A673 (cell line): Measurements from ENCODE around the gene EFCAB6. TPM values are rescaled to one million over a fixed set of nuclear protein-coding genes. Genes with fewer than 3 reads are reported as not detected.

Experiments
- BruUV-seq: library from RNA; stranded (reverse); fragments of 400-500 nt; replicated peaks from 2 replicates; lab custom pipeline; 2021; lab: Mats Ljungman, UMichigan
- CTCF ChIA-PET: fragments of 300-600 bp; sonication (Branson Sonifier 250); formaldehyde crosslinking; loops from one replicate; lab custom pipeline; 2022; ENCODE audit warnings: antibody characterized with exemption; lab: Charles Lee
- POLR2A ChIA-PET: fragments of 300-600 bp; sonication (Branson Sonifier 250); formaldehyde crosslinking; loops from one replicate; lab custom pipeline; 2022; ENCODE audit warnings: antibody characterized with exemption; ENCODE audit not compliant: low non-redundant PET; lab: Charles Lee
- DNase-seq: peaks from one replicate; pipeline ENCODE4 v3.0.0-alpha.2; 2015; ENCODE audit warnings: low spot score
- H3K27ac ChIP-seq: fragments of 200-600 bp; sonication (generic); 2 replicates; pipeline ENCODE4 v1.5.1; 2016; ENCODE audit warnings: mixed run types, low read depth, mild to moderate bottlenecking, mixed read lengths, antibody characterized with exemption, low read length; ENCODE audit not compliant: poor library complexity, severe bottlenecking
- H3K27me3 ChIP-seq: fragments of 200-600 bp; sonication (generic); replicated peaks from 2 replicates; pipeline ENCODE4 v1.6.1; 2017; ENCODE audit warnings: mixed run types, low read depth, mild to moderate bottlenecking, mixed read lengths, antibody characterized with exemption, low read length; ENCODE audit not compliant: insufficient read depth, poor library complexity
- H3K36me3 ChIP-seq: fragments of 200-600 bp; sonication (generic); 2 replicates; pipeline ENCODE4 v1.6.1; 2016; ENCODE audit warnings: mixed run types, mild to moderate bottlenecking, mixed read lengths, antibody characterized with exemption, low read length; ENCODE audit not compliant: insufficient read depth, poor library complexity, severe bottlenecking
- H3K4me1 ChIP-seq: fragments of 200-600 bp; sonication (generic); 2 replicates; pipeline ENCODE4 v1.6.1; 2017; ENCODE audit warnings: mixed run types, mild to moderate bottlenecking, mixed read lengths, antibody characterized with exemption, low read length; ENCODE audit not compliant: insufficient read depth, poor library complexity, severe bottlenecking
- H3K4me3 ChIP-seq: fragments of 200-600 bp; sonication (generic); 2 replicates; pipeline ENCODE4 v1.5.1; 2016; ENCODE audit warnings: low read depth, mixed run types, mild to moderate bottlenecking, mixed read lengths, low read length; ENCODE audit not compliant: poor library complexity, severe bottlenecking
- H3K9me3 ChIP-seq: fragments of 200-600 bp; sonication (generic); 2 replicates; pipeline ENCODE4 v1.6.1; 2016; ENCODE audit warnings: mixed run types, low read depth, mild to moderate bottlenecking, mixed read lengths, antibody characterized with exemption, low read length; ENCODE audit not compliant: poor library complexity, severe bottlenecking
- EZH2 ChIP-seq: fragments of 200-600 bp; sonication (generic); IDR thresholded peaks from 2 replicates; pipeline ENCODE4 v1.6.1; 2017; ENCODE audit warnings: borderline replicate concordance, low read depth, mild to moderate bottlenecking, mixed read lengths, antibody characterized with exemption, low read length; ENCODE audit not compliant: poor library complexity, severe bottlenecking
- intact Hi-C: fragments of 100-400 bp; cut with micrococcal nuclease; formaldehyde crosslinking; loops from one replicate; pipeline ENCODE4 v1.10.0; 2022; ENCODE audit not compliant: unreplicated experiment
- total RNA-seq: library from RNA; stranded (reverse); gene quantifications from 2 replicates; pipeline ENCODE4 v1.2.3, GENCODE V29; 2021
- TF ChIP-seq, protein P1 (sequence below): fragments of 300-800, 200-600 bp; sonication (generic); conservative IDR thresholded peaks from 2 replicates; pipeline ENCODE4 v1.5.1; 2017; ENCODE audit warnings: low read depth, mild to moderate bottlenecking, antibody characterized with exemption, low read length, moderate library complexity, mixed read lengths

Gene EFCAB6
- total RNA-seq, 1 experiment from 2014 or later = 0.41 TPM

DNA sequence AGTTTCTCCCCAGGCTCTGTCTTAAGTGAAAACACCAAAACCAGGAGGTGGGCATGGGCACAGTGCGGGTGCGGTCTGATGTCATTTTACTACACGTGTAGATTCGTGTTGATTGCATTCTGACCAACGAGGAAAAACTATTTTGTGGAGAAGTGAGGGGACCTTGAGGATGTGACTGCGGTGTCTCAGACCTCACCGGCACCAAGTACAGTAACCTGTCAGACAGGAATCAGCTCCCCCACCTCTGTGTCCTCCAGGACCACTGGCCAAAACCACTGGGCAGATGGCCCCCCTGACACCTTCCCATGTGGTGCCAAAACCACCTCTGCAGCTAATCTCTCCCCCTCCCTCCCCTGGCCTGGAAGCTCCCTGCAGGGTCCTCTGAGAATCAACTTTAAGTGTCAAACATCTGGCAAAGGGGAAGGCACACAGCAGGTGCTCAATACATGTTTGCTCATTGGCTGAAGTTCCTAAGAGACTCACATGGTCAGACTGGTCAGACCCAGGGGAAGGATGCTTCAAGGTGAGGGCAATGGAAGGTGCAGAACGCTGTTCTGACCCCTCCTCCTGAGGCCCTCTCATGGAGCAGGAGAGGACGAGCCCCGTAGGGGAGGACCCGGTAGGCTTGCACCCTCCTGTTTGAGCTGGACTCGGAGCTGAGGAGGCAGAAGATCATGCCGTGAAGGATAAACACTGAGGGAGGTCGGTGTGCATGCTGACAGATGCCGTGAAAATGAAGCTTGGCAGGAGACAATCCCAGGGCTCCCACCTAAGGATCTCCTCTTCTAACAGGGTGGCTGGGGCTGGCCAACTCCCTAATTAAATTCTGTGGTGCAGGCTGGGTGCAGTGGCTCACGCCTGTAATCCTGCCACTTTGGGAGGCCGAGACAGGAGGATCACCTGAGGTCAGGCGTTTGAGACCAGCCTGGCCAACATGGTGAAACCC lies 270.4 kb downstream of the EFCAB6 start:
- Histone ChIP-seq H3K27ac (no peak overlapping the region), H3K9me3 (no peaks in the 10 kb centered on the region), H3K4me1 (peaks cover 10% of the 10 kb centered on the region), H3K36me3 (no peaks in the 10 kb centered on the region), H3K27me3 (no peaks in the 10 kb centered on the region), H3K4me3 (no peak overlapping the region)
- ChIA-PET CTCF (no interaction called here), POLR2A (no interaction called here)
- intact Hi-C loops = no loop called here
- TF ChIP-seq EZH2 = no peak
- DNase-seq = no peak
- no TSS peak for BruUV-seq

DNA sequence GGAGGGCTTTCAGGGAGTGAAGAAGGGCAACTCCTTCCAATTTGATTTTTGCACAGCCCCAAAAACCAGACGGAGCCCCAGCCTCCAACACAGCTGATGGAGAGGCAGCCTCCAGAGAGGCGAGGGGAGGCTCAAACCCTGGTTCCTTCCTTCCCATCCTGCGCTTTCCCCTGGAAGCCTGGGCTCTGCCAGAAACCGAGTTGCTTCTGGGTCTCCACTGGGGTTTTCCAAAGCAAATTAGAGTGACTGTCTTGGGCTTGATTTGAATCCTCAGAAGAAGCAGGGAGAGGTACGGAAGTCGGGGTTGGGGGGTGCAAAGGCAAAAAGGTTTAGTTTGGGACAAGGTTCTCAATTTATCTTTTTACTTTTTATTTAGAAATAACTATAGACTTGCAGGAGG lies 271.1 kb downstream of the EFCAB6 start:
- Histone ChIP-seq H3K4me1 (peaks cover 10% of the 10 kb centered on the region), H3K27me3 (no peaks in the 10 kb centered on the region), H3K9me3 (no peaks in the 10 kb centered on the region), H3K27ac (no peak overlapping the region), H3K4me3 (no peak overlapping the region), H3K36me3 (no peaks in the 10 kb centered on the region)
- ChIA-PET CTCF (no interaction called here), POLR2A (no interaction called here)
- BruUV-seq = no TSS peak
- no peak for DNase-seq
- intact Hi-C loops = no loop called here
- TF ChIP-seq, protein P1, sequence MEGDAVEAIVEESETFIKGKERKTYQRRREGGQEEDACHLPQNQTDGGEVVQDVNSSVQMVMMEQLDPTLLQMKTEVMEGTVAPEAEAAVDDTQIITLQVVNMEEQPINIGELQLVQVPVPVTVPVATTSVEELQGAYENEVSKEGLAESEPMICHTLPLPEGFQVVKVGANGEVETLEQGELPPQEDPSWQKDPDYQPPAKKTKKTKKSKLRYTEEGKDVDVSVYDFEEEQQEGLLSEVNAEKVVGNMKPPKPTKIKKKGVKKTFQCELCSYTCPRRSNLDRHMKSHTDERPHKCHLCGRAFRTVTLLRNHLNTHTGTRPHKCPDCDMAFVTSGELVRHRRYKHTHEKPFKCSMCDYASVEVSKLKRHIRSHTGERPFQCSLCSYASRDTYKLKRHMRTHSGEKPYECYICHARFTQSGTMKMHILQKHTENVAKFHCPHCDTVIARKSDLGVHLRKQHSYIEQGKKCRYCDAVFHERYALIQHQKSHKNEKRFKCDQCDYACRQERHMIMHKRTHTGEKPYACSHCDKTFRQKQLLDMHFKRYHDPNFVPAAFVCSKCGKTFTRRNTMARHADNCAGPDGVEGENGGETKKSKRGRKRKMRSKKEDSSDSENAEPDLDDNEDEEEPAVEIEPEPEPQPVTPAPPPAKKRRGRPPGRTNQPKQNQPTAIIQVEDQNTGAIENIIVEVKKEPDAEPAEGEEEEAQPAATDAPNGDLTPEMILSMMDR = no peak

DNA sequence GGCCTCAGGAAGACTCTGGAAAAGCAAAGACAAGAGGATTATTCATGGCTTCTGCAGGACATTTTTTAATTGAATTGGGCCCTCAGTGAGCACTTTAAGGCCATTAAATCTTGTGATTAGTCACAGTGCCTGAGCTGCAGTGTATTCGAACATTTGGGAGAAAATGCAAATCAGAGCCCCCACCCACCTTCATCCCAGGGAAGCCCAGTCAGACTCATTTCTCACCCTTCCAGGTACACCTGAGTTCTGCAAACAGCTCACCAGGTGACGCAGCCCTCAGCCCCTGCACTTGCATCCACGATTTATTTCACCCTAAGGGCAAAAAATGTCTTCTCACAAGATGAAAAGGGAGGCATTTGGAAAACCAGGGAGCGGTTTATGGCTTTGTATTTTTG lies 271.6 kb downstream of the EFCAB6 start:
- TF ChIP-seq, protein P1 = no peak
- TF ChIP-seq EZH2 = no peak
- H3K4me1 ChIP-seq = peaks cover 10% of the 10 kb centered on the region
- H3K36me3 ChIP-seq = no peaks in the 10 kb centered on the region
- no peak overlapping the region for H3K4me3 ChIP-seq
- intact Hi-C loops = no loop called here
- BruUV-seq = no TSS peak
- H3K9me3 ChIP-seq = no peaks in the 10 kb centered on the region
- CTCF ChIA-PET = no interaction called here
- no peaks in the 10 kb centered on the region for H3K27me3 ChIP-seq
- POLR2A ChIA-PET = no interaction called here
- H3K27ac ChIP-seq = no peak overlapping the region
- DNase-seq = no peak
